SU-DHL-6 (cell line): ENCODE data around the gene LRRC56.

ENCODE experiments used
- H2AFZ ChIP-seq: fragments of 200-600 bp; sonication (generic); 2 replicates; pipeline ENCODE4 v1.6.1; 2014; ENCODE audit warnings: low read depth, mild to moderate bottlenecking, moderate library complexity, mixed read lengths, antibody characterized with exemption, low read length; ENCODE audit not compliant: severe bottlenecking
- H3F3A ChIP-seq: fragments of 200-600 bp; shearing (Covaris generic); 2 replicates; pipeline ENCODE4 v1.6.0; 2016; ENCODE audit warnings: antibody characterized with exemption, mild to moderate bottlenecking; ENCODE audit not compliant: insufficient read depth
- H3K27ac ChIP-seq: fragments of 200-600 bp; sonication (generic); 2 replicates; pipeline ENCODE4 v1.5.1; 2016; ENCODE audit warnings: low read depth, mild to moderate bottlenecking, low read length, moderate library complexity, mixed read lengths
- H3K27me3 ChIP-seq: fragments of 200-600 bp; sonication (generic), shearing (Covaris generic); 2 replicates; pipeline ENCODE4 v1.6.0; 2014; ENCODE audit warnings: mild to moderate bottlenecking, low read length
- H3K36me3 ChIP-seq: fragments of 200-600 bp; sonication (generic); 2 replicates; pipeline ENCODE4 v1.6.1; 2014; ENCODE audit warnings: mild to moderate bottlenecking, low read length, mixed read lengths
- H3K4me2 ChIP-seq: fragments of 300-600, 200-600 bp; shearing (Covaris generic), sonication (generic); 2 replicates; pipeline ENCODE4 v1.6.0; 2014; ENCODE audit warnings: low read length, low read depth, mild to moderate bottlenecking; ENCODE audit not compliant: poor library complexity, severe bottlenecking
- H3K4me3 ChIP-seq: fragments of 200-600 bp; sonication (generic); 2 replicates; pipeline ENCODE4 v1.5.1; 2014; ENCODE audit warnings: antibody characterized with exemption, low read length, mild to moderate bottlenecking, mixed read lengths; ENCODE audit not compliant: insufficient read depth, poor library complexity, severe bottlenecking
- H3K79me2 ChIP-seq: fragments of 200-600 bp; sonication (generic); 2 replicates; pipeline ENCODE4 v1.6.1; 2014; ENCODE audit warnings: mild to moderate bottlenecking, low read length, moderate library complexity; ENCODE audit not compliant: insufficient read depth
- H3K9ac ChIP-seq: fragments of 200-600 bp; sonication (generic); 2 replicates; pipeline ENCODE4 v1.7.0; 2014; ENCODE audit warnings: mild to moderate bottlenecking, low read length
- H3K9me2 ChIP-seq: fragments of 200-600 bp; sonication (generic); replicated peaks from 2 replicates; pipeline ENCODE4 v1.6.1; 2014; ENCODE audit warnings: low read length; ENCODE audit not compliant: insufficient read depth
- H3K9me3 ChIP-seq: fragments of 200-600 bp; sonication (generic); 2 replicates; pipeline ENCODE4 v1.6.1; 2014; ENCODE audit warnings: low read length, mixed read lengths; ENCODE audit not compliant: insufficient read depth
- H4K20me1 ChIP-seq: fragments of 200-600 bp; sonication (generic); 2 replicates; pipeline ENCODE4 v1.6.1; 2014; ENCODE audit warnings: low read depth, mild to moderate bottlenecking, antibody characterized with exemption, low read length, moderate library complexity, mixed read lengths
- EZH2phosphoT487 ChIP-seq: fragments of 200-600 bp; sonication (generic), shearing (Covaris generic); conservative IDR thresholded peaks from 2 replicates; pipeline ENCODE4 v1.6.1; 2018; ENCODE audit warnings: mild to moderate bottlenecking, antibody characterized with exemption, low read length, moderate library complexity, mixed read lengths
- TF ChIP-seq, protein P1 (sequence below): fragments of 200-600 bp; sonication (generic); IDR thresholded peaks from one replicate; pipeline ENCODE4 v1.5.1; 2017; ENCODE audit warnings: antibody characterized with exemption, mild to moderate bottlenecking, low read length, moderate library complexity; ENCODE audit not compliant: insufficient read depth, poor library complexity, severe bottlenecking

LRRC56 gene

DNA sequence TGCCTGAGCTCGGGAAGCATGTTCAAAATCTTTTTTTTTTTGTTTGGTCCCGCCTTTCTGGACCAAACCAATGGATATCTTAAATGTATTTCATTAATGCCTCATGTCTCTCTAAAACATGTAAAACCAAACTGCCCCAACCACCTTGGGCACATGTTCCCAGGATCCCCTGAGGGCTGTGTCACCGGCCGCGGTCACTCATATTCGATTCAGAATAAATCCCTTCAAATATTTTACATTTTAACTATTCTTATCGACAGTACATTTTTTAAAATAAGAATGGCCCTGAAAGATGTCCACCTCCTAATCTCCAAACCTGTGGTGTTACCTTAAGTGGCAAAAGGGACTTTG is 32.4 kb upstream of the LRRC56 start:
- H3K27me3 ChIP-seq, result no peaks in the 10 kb centered on the region
- H3K79me2 ChIP-seq, result peaks cover 12% of the 10 kb centered on the region
- H3K9me2 ChIP-seq, result no peaks in the 10 kb centered on the region
- H3K36me3 ChIP-seq, result no peaks in the 10 kb centered on the region
- TF ChIP-seq, protein P1, sequence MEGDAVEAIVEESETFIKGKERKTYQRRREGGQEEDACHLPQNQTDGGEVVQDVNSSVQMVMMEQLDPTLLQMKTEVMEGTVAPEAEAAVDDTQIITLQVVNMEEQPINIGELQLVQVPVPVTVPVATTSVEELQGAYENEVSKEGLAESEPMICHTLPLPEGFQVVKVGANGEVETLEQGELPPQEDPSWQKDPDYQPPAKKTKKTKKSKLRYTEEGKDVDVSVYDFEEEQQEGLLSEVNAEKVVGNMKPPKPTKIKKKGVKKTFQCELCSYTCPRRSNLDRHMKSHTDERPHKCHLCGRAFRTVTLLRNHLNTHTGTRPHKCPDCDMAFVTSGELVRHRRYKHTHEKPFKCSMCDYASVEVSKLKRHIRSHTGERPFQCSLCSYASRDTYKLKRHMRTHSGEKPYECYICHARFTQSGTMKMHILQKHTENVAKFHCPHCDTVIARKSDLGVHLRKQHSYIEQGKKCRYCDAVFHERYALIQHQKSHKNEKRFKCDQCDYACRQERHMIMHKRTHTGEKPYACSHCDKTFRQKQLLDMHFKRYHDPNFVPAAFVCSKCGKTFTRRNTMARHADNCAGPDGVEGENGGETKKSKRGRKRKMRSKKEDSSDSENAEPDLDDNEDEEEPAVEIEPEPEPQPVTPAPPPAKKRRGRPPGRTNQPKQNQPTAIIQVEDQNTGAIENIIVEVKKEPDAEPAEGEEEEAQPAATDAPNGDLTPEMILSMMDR, result no peak
- TF ChIP-seq EZH2phosphoT487, result no peak
- H3F3A ChIP-seq, result peaks cover 6% of the 10 kb centered on the region; the same call in 1 of the 2 replicates
- H3K9me3 ChIP-seq, result no peaks in the 10 kb centered on the region
- 0 out of 2 replicates have a peak overlapping the region, but pooled peaks have one; percentile 2 for H3K9ac ChIP-seq
- no peak overlapping the region for H3K27ac ChIP-seq
- no peaks in the 10 kb centered on the region for H4K20me1 ChIP-seq
- H3K4me2 ChIP-seq, result peak overlapping the region; percentile 81
- H3K4me3 ChIP-seq, result no peak overlapping the region
- H2AFZ ChIP-seq, result no peak overlapping the region

DNA sequence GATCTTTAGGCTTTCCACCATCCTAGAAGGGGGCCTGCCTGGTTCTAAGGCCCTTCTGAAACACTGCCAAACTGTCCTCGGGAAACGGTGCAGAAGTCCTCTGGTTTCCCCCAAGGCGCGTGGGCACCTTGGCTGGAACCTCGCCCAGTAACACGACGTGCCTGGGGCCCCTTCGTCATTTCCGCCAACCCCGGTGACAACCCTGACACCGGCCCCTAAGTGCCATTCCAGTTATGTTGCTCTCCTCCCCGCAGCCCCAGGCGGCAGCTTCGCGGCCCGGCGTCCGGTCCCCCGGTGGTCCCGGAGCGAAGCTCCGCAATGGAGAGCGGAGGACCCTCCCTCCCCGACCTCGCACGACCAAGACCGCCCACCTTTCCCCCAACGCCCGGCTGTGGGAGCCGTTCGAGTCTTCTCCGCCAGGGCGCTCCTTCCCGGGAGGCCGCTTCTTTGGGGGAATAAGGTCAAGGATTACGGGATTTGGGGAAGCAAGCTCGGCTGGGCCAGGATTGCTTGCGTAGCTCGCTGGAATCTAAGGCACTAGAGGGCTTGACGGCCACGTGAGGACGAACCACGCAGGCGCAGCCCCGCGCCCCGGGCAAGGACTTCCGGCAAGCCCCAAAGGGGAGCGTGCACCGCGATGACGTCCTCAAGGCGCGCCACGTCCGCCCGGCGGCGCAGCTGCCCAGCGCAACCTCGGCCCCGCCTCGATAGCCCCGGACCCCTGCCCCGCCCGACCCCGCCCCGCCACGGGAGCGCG is 30.9 kb upstream of the LRRC56 start:
- Histone ChIP-seq H3K27ac (peak overlapping the region; percentile 83), H4K20me1 (no peaks in the 10 kb centered on the region), H2AFZ (peak overlapping the region; percentile 77), H3K4me3 (peak overlapping the region; percentile 88), H3K36me3 (no peaks in the 10 kb centered on the region), H3K27me3 (no peaks in the 10 kb centered on the region), H3K9ac (peak overlapping the region; percentile 95), H3K9me3 (no peaks in the 10 kb centered on the region), H3F3A (peaks cover 6% of the 10 kb centered on the region; the same call in 1 of the 2 replicates), H3K79me2 (peaks cover 12% of the 10 kb centered on the region), H3K4me2 (peak overlapping the region; percentile 81), H3K9me2 (no peaks in the 10 kb centered on the region)
- TF ChIP-seq, protein P1, result no peak
- TF ChIP-seq EZH2phosphoT487, result no peak

DNA sequence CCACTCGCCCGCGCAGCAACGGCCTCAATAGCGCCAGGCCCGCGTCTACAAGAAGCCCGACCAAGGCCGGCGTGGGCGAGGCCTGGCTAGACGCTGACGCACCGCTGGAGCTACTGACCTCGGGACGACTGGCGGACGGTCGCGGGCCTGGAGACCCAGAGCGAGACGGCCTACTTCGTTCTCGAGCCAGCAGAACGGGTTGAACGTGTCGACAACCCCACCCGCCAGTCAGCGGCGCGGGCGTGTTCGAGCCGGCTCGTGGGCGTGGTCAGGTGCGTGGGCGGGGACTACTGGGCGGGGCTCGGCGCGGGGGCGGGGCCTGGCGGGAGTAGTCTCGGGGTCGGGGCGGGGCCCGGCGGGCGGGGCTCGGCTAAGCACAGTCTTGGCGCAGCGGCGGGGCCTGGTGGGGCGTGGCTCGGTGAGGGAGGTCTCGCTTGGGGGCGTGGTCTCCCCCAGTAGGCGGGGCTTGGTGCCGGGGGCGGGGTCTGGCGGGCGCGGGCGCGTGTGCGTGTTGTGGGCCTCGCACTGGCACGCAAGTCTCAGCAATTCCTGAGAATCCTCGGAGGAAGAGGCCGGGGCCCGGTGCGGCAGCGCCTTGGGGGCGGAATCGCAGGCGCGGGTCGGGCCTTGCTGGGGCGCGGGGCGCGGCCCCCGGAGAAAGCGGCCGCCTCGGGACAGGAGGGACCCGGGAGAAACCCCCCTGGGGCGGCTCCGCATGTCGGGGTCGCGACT is 30.2 kb upstream of the LRRC56 start, which contains the start of gene RNH1:
Gene RNH1, minus strand, starts transcription at position 248 of the 732 bp plus-strand sequence. CDS start 5,080 bp downstream, outside the sequence.
- no peaks in the 10 kb centered on the region for H3K9me3 ChIP-seq
- no peaks in the 10 kb centered on the region for H3K27me3 ChIP-seq
- TF ChIP-seq, protein P1, result no peak
- no peak for TF ChIP-seq EZH2phosphoT487
- no peaks in the 10 kb centered on the region for H4K20me1 ChIP-seq
- H3K4me2 ChIP-seq, result peak within 1 kb of the TSS; percentile 81
- H3K36me3 ChIP-seq, result no peaks in the 10 kb centered on the region
- peaks cover 6% of the 10 kb centered on the region; the same call in 1 of the 2 replicates for H3F3A ChIP-seq
- peaks cover 12% of the 10 kb centered on the region for H3K79me2 ChIP-seq
- peak within 1 kb of the TSS; percentile 95 for H3K9ac ChIP-seq
- peak within 1 kb of the TSS; percentile 83 for H3K27ac ChIP-seq
- peak within 1 kb of the TSS; percentile 77 for H2AFZ ChIP-seq
- H3K9me2 ChIP-seq, result no peaks in the 10 kb centered on the region
- H3K4me3 ChIP-seq, result peak within 1 kb of the TSS; percentile 88
